Measurements from ENCODE around the gene NKTR.

The NKTR gene

DNA sequence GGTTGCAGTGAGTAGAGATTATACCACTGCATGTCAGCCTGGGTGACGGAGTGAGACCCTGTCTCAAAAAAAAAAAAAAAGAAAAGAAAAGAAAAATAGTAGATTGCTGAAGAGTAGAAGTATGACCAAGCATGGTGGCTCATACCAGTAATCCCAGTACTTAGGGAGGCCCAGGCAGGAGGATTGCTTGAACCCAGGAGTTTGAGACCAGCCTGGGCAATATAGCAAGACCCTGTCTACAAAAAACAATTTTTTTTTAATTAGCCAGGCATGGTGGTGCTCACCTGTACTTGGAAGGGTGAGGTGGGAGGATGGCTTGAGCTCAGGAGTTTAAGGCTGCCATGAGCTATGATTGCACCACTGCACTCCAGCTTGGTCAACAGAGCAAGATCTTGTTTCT, 2.5 kb downstream of the NKTR start:
- TF ChIP-seq, protein P1, sequence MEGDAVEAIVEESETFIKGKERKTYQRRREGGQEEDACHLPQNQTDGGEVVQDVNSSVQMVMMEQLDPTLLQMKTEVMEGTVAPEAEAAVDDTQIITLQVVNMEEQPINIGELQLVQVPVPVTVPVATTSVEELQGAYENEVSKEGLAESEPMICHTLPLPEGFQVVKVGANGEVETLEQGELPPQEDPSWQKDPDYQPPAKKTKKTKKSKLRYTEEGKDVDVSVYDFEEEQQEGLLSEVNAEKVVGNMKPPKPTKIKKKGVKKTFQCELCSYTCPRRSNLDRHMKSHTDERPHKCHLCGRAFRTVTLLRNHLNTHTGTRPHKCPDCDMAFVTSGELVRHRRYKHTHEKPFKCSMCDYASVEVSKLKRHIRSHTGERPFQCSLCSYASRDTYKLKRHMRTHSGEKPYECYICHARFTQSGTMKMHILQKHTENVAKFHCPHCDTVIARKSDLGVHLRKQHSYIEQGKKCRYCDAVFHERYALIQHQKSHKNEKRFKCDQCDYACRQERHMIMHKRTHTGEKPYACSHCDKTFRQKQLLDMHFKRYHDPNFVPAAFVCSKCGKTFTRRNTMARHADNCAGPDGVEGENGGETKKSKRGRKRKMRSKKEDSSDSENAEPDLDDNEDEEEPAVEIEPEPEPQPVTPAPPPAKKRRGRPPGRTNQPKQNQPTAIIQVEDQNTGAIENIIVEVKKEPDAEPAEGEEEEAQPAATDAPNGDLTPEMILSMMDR (IDR thresholded peaks at IDR 0.05; ENCODE audit: poor library complexity, severe bottlenecking): no peak
- H3K4me3 ChIP-seq (ENCODE audit: severe bottlenecking): no peak overlapping the region
- no peaks in the 10 kb centered on the region for H3K9me3 ChIP-seq (ENCODE audit: severe bottlenecking)
- no peak for ATAC-seq (ENCODE audit: low read depth)
- no peak overlapping the region for H3K27ac ChIP-seq (ENCODE audit: poor library complexity, severe bottlenecking)
- peaks cover 41% of the 10 kb centered on the region for H3K36me3 ChIP-seq (ENCODE audit: low read depth)
- H3K4me1 ChIP-seq (ENCODE audit: insufficient read depth, poor library complexity, severe bottlenecking): peaks cover 9% of the 10 kb centered on the region
- DNase-seq (ENCODE audit: low spot score): no peak
- no peaks in the 10 kb centered on the region for H3K27me3 ChIP-seq (ENCODE audit: insufficient read depth, poor library complexity, severe bottlenecking)

- H3K36me3 ChIP-seq (ENCODE audit: low read depth): peaks cover 64% of the 10 kb centered on the region
- no peak overlapping the region for H3K27ac ChIP-seq (ENCODE audit: poor library complexity, severe bottlenecking)
- H3K9me3 ChIP-seq (ENCODE audit: severe bottlenecking): no peaks in the 10 kb centered on the region
- TF ChIP-seq, protein P1 (IDR thresholded peaks at IDR 0.05; ENCODE audit: poor library complexity, severe bottlenecking): no peak
- H3K4me1 ChIP-seq (ENCODE audit: insufficient read depth, poor library complexity, severe bottlenecking): peaks cover 13% of the 10 kb centered on the region
- H3K27me3 ChIP-seq (ENCODE audit: insufficient read depth, poor library complexity, severe bottlenecking): no peaks in the 10 kb centered on the region
- DNase-seq (ENCODE audit: low spot score): no peak
- no peak overlapping the region for H3K4me3 ChIP-seq (ENCODE audit: severe bottlenecking)
- no peak for ATAC-seq (ENCODE audit: low read depth)
These were observed 5.2 kb downstream of the NKTR start for GRCh38 chr3:42605546-42606173.

GRCh38 chr3:42608581-42608980, 8.1 kb downstream of the NKTR start:
- Histone ChIP-seq H3K9me3 (ENCODE audit: severe bottlenecking) (no peaks in the 10 kb centered on the region), H3K27me3 (ENCODE audit: insufficient read depth, poor library complexity, severe bottlenecking) (no peaks in the 10 kb centered on the region), H3K4me3 (ENCODE audit: severe bottlenecking) (no peak overlapping the region), H3K27ac (ENCODE audit: poor library complexity, severe bottlenecking) (no peak overlapping the region), H3K4me1 (ENCODE audit: insufficient read depth, poor library complexity, severe bottlenecking) (peaks cover 18% of the 10 kb centered on the region), H3K36me3 (ENCODE audit: low read depth) (peaks cover 76% of the 10 kb centered on the region)
- ATAC-seq (ENCODE audit: low read depth) (no peak), DNase-seq (ENCODE audit: low spot score) (no peak)
- TF ChIP-seq, protein P1 (IDR thresholded peaks at IDR 0.05; ENCODE audit: poor library complexity, severe bottlenecking): no peak

DNA sequence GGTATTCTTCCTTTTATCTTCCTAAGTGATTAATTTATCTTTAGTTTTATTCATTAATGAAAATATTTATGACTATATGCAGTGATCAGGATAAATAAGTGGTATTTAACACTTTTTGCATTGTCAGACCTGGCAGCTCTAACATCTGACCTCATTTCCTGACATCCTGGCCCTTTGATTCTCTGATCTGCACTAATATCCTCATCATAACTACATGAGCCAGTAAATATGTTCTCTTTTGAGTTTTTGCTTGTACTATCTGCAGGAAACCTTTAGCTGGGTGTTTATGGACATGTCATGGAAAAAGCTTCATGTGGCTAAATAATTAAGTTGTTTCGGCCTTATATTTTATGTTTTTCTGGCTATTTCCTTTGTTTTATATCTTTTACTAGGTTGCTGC, 10.5 kb downstream of the NKTR start:
- H3K4me3 ChIP-seq (ENCODE audit: severe bottlenecking): no peak overlapping the region
- no peak for DNase-seq (ENCODE audit: low spot score)
- TF ChIP-seq, protein P1 (IDR thresholded peaks at IDR 0.05; ENCODE audit: poor library complexity, severe bottlenecking): no peak
- peak overlapping the region; percentile 14 for H3K27ac ChIP-seq (ENCODE audit: poor library complexity, severe bottlenecking)
- no peaks in the 10 kb centered on the region for H3K27me3 ChIP-seq (ENCODE audit: insufficient read depth, poor library complexity, severe bottlenecking)
- peaks cover 58% of the 10 kb centered on the region for H3K36me3 ChIP-seq (ENCODE audit: low read depth)
- no peak for ATAC-seq (ENCODE audit: low read depth)
- H3K4me1 ChIP-seq (ENCODE audit: insufficient read depth, poor library complexity, severe bottlenecking): peaks cover 13% of the 10 kb centered on the region
- H3K9me3 ChIP-seq (ENCODE audit: severe bottlenecking): no peaks in the 10 kb centered on the region

DNA sequence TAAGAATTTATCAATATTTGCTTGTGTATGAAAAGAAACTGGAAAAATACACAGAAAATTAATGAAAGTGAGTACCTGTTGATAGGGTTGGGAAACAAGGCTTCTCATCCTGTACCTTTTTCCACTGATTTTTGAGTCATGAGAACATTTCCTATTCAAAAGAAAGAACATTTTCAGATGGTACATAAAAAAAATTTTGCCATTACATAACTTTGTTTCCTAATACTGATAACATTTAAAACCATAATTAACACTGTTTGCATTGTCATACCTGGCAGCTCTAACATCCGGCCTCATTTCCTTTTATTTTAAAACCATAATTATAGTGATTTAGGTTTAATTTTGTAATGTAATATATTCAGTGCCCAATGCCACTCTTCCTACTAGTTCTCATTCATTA, 11.7 kb downstream of the NKTR start:
- ATAC-seq (ENCODE audit: low read depth): no peak
- H3K36me3 ChIP-seq (ENCODE audit: low read depth): peaks cover 52% of the 10 kb centered on the region

More for the DNA sequence above, 11.7 kb downstream of the NKTR start:
- Histone ChIP-seq H3K9me3 (ENCODE audit: severe bottlenecking) (no peaks in the 10 kb centered on the region), H3K4me1 (ENCODE audit: insufficient read depth, poor library complexity, severe bottlenecking) (peaks cover 13% of the 10 kb centered on the region), H3K27me3 (ENCODE audit: insufficient read depth, poor library complexity, severe bottlenecking) (no peaks in the 10 kb centered on the region), H3K27ac (ENCODE audit: poor library complexity, severe bottlenecking) (peak overlapping the region; percentile 4), H3K4me3 (ENCODE audit: severe bottlenecking) (no peak overlapping the region)
- DNase-seq (ENCODE audit: low spot score): no peak
- TF ChIP-seq, protein P1 (IDR thresholded peaks at IDR 0.05; ENCODE audit: poor library complexity, severe bottlenecking): no peak

All from RWPE2 (cell line).